Thoracic aorta endothelial cell (primary cell): ENCODE measurements around the gene CFAP298. TPM values are rescaled to one million over a fixed set of nuclear protein-coding genes. Genes with fewer than 3 reads are reported as not detected.

Source experiments
- small RNA-seq: library from RNA; depleted of rRNA; stranded (forward); fragments of <200 nt; gene quantifications from one replicate; pipeline ENCODE3, GENCODE V24; 2012
- total RNA-seq: library from RNA; depleted of rRNA; stranded (reverse); fragments of >200 nt; gene quantifications from 2 replicates; pipeline ENCODE4 v1.2.3, GENCODE V29; 2012

The CFAP298 gene, protein sequence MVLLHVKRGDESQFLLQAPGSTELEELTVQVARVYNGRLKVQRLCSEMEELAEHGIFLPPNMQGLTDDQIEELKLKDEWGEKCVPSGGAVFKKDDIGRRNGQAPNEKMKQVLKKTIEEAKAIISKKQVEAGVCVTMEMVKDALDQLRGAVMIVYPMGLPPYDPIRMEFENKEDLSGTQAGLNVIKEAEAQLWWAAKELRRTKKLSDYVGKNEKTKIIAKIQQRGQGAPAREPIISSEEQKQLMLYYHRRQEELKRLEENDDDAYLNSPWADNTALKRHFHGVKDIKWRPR
- total RNA-seq: 23.8 and 26.9 TPM in 2 replicates

DNA sequence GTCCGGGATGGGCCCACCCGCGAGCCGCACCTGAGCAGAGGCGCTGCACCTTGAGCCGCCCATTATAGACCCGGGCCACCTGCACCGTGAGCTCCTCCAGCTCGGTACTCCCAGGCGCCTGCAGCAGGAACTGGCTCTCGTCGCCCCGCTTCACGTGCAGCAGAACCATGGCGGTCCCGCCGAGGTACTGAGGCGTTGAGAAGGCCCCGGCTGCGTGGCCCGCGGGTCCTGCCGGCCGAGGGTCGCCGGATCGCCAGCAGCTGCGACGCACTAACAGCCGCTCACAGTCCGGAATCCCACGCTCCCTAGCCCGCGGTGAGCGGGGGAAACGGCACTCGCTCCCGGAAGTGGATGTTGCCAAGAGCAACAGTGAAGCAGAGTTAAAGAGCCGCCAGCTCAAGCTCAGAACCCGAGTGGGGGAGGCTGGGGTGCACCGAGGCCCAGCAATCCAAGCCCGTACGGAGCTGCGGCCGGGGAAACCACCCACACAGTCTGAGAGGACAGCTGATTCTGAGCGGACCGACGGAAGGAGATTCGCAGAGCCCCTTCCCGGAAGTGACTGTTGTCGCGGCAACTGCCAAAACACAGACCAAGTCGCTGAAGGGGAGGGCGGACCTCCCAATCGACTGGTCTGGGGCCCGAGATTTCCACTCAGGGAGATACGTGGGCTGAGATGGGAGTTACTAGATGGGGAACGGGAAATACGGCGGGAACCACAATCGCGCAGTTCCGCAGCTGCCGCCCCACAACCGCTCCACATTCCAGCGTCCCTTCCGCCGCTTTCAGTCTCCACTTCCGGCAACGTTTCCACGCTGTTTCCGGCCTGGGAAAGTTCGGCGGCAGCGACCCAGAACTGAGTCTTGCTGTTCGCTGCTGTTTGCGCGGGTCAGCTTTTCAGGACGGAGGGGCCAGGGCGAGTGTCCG, at the start of gene CFAP298:
CFAP298 (minus strand) TSS at position 303 of the 924 bp plus-strand sequence; CDS start at position 169, 134 bp downstream.

DNA sequence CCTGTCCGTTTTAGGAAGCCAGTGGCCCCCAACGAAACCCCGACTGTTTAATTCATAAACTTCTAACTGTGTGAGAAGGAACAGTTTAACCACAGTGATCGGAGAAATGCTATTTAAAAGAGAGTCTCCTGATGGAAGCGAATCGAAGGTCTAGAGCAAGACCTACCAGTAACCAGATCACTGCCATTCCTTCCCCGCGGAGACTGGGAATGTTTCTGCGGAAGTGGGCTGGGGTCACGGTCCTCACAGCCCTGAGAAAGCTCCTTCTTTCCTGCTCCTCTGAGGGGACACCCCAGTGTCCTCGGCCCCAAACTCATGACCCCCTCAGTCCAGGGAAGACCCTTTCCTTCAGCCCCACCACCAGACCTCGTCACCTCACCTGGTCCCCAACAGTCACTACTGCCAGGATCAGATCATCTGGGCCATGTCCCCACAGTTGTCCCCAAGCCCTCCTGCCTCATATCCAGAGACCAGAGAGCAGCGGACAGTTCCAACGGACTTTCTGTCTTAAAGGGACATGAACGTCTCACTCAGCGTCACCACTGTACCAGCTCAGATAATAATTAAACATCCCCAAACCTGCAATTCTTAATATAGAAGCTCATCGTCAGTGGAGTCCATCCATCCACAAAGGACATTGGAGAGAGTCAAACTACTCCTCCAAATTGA, 27.0 kb downstream of the CFAP298 start, which contains the start of gene TCP10L:
TCP10L (minus strand) TSS at position 482 of the 669 bp plus-strand sequence. CDS start 1,219 bp downstream, outside the sequence.

Small RNAs within 50 kb of the gene (small RNA-seq; reads per million reads assigned to genes)
- not detected for gene RNA5SP490

Other genes starting within 250 kb of the CFAP298 start
- 30.3 and 30.7 TPM in 2 replicates for gene URB1, start 219.4 kb downstream of the CFAP298 start, total RNA-seq
- gene EVA1C, start 199.7 kb downstream of the CFAP298 start, total RNA-seq: 34.9 and 38.8 TPM in 2 replicates
- 0.13 TPM in 1 of 2 replicates, not detected in the other for gene TCP10L, start 26.9 kb downstream of the CFAP298 start, total RNA-seq
- 12.2 and 15.6 TPM in 2 replicates for gene SYNJ1, start 115.6 kb upstream of the CFAP298 start, total RNA-seq
- 65.3 and 69.1 TPM in 2 replicates for gene PAXBP1, start 159.4 kb upstream of the CFAP298 start, total RNA-seq